H1 (cell line): Measurements from ENCODE around the gene RSPO1. TPM values are rescaled to one million over a fixed set of nuclear protein-coding genes. Genes with fewer than 3 reads are reported as not detected.

Experiments
- CTBP2 ChIP-seq: IDR thresholded peaks from 2 replicates; pipeline ENCODE4 v1.7.0; 2011; ENCODE audit warnings: borderline replicate concordance, mild to moderate bottlenecking, moderate library complexity, mixed read lengths, low read length; ENCODE audit not compliant: insufficient read depth, insufficient read length
- KDM1A ChIP-seq: fragments of 200-600, 300-600 bp; sonication (generic); IDR thresholded peaks from 2 replicates; pipeline ENCODE4 v1.7.1; 2016; ENCODE audit warnings: mild to moderate bottlenecking, low read length, borderline replicate concordance
- RXRA ChIP-seq: IDR thresholded peaks from 2 replicates; pipeline ENCODE4 v1.6.1; 2011; ENCODE audit warnings: low read depth, mild to moderate bottlenecking, low read length, moderate library complexity; ENCODE audit not compliant: insufficient read depth
- TCF12 ChIP-seq: IDR thresholded peaks from 2 replicates; pipeline ENCODE4 v1.6.1; 2011; ENCODE audit warnings: low read depth, mild to moderate bottlenecking, low read length
- TEAD4 ChIP-seq: IDR thresholded peaks from 2 replicates; pipeline ENCODE4 v1.6.1; 2012; ENCODE audit warnings: low read depth, low read length, inconsistent platforms, mixed read lengths
- YY1 ChIP-seq: IDR thresholded peaks from 2 replicates; pipeline ENCODE4 v1.6.1; 2011; ENCODE audit warnings: low read depth, mild to moderate bottlenecking, low read length
- polyA plus RNA-seq, 7 experiments: library from polyadenylated mRNA; depleted of rRNA in 3 of 7; stranded (reverse) in 5 of 7; unstranded in 2 of 7; fragments of >200 nt in 5 of 7; fragments of 200-250 nt in 2 of 7; gene quantifications; 1 replicate in 5 of 7; 2 replicates in 1 of 7; 4 replicates in 1 of 7; pipeline versions ENCODE4 v1.2.1 to v1.2.3, GENCODE V29; 2011 to 2013; ENCODE audit warnings: missing spikeins in 2 of 7, mixed read lengths in 2 of 7
- total RNA-seq: library from RNA; stranded (reverse); fragmentation: NEBNext Ultra II Directional; extraction: Animal tissue kit (Norgen Biotek cat#: 25700); gene quantifications from 2 replicates; pipeline ENCODE4 v1.2.1, GENCODE V29; 2021

Gene RSPO1
- total and polyA plus RNA-seq, 2 of the 8 experiments (the other 6 are each of a cell fraction or from before 2014, with no cell fraction given): 0.39 TPM; not detected in 1

- TF ChIP-seq KDM1A: no peak
- no peak for TF ChIP-seq TCF12
- TF ChIP-seq RXRA: no peak
- no peak for TF ChIP-seq YY1
- TF ChIP-seq TEAD4: no peak
- no peak for TF ChIP-seq CTBP2
Measured at GRCh38 chr1:37575692-37576091, 59.0 kb downstream of the RSPO1 start (continued).
